GM18873 (cell line): Measurements from ENCODE around the gene NCF4.
A peak's percentile ranks its signal among the peaks of the same experiment; 100 is the strongest.

Experiments used
- ATAC-seq: cut with Tn5 transposase; IDR thresholded peaks from one replicate; pipeline ENCODE4 v1.9.1; 2021; ENCODE audit warnings: mild to moderate bottlenecking, moderate library complexity, moderate number of reproducible peaks; ENCODE audit not compliant: unreplicated experiment, low FRiP score

NCF4 gene

DNA sequence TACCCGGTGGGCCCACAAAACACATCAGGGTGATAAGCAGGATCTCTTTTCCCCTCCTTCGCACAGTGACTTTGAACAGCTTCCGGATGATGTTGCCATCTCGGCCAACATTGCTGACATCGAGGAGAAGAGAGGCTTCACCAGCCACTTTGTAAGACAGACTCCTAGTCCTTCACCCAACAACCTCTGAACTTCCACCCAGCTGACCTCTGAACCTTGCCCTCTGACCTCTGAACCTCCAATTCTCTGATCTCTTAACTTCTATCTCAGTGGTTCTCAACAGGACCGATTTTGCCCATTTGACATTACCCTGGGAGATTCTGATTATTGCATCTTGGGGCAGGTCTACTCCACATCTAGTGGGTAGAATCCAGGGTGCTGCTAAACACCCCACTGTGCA is 3.2 kb downstream of the NCF4 start:
- ATAC-seq, result no peak

DNA sequence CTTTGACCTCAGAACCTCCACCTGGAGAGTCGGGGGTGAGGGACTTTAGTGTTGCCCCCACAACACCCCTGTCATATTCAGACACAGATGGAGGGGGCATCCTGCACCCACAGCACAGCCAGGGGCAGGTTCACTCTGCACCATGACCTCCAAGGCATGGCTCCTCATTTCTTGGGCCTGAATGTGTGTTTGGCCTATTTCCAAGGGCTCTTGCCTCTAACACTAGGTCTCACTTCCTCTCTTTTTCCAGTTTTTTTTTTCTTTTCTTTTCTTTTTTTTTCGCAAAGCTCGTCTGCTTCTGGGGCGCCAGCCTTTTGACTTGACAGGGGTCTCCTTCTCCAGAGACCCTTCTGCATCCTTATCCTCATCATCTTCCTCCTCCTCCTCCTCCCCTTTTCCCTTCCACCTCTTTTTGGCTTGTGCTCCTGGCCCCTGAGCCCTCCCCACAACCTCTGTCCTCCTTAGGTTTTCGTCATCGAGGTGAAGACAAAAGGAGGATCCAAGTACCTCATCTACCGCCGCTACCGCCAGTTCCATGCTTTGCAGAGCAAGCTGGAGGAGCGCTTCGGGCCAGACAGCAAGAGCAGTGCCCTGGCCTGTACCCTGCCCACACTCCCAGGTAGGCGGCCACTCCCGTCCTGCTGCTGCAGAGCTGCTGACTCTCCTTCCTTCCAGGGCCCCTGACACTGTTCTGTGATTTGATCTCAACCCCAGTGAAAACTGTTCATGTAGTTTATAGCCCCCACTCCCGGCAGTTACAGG is 3.8 kb downstream of the NCF4 start:
- ATAC-seq, result no peak

GRCh38 chr22:36865346-36865745 is 4.5 kb downstream of the NCF4 start:
- ATAC-seq, result no peak

DNA sequence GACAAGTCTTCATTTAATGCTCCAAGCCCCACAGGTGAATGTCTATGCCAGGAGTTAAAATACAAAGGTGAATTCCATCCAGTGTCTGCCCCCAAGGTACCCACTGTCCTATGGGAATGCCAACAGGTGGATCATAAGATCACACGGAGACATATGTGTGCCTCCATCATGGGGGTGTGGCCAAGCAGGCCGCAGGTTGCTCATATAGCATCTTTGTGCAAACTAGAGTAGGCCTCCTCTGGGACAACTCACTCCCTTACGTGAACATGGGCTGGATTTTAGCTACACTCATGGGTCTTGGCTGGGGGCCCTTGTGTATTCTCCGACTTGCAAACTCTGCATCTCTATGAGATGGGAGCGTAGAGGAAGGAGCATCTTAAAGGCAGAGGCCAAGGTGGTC is 6.9 kb downstream of the NCF4 start:
- no peak for ATAC-seq

DNA sequence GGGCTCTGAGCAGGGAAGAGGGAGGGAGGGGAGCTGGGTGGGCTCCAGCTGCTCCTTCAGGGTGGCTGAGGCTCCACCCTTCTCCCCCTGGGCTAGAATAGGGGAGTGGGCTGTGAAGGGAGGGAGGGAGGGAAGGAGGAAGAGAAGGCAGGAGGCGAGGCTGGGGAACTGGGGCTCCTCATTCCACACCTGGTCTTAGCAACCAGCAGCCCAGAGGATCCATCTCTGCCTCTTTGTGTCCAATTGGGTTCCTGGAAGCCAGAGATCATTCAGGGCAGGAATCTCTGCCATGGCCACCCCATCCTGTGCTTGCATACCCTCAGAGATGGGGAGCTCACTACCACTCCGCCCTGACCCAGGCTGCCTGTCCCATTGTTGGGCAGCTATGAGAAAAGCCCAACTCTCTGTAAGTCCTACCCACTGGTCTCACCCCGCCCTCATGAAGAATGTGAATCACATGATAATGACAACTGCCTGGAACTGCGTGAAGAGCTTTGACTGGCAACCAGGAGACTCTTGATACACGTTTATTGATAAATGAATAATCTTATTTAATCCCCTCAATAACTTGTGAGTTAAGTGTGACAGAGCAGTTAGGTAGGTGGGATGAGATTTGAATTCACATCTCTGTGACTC is 7.9 kb downstream of the NCF4 start:
- ATAC-seq, result no peak

- no peak for ATAC-seq
These were observed 9.4 kb downstream of the NCF4 start for GRCh38 chr22:36870250-36870649.

DNA sequence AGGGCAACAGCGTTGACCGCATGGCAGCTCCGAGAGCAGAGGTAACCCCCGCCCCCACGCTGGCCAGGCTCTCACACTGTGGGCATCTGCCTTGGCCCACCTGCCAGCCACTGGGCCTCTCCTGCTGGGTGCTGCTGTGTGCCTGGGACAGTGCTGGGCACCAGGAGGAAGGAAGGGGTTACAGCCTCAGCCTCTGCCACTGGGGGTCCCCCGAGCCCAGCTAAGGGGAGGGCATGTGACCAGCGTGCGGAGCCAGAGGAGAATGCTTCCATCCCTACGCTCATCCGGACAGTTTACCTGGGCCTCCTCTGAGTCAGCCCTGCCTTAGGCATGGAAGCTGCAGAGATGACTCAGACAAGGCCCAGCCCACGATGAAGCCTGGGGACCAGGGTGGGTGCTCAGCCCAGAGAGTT is 10.9 kb downstream of the NCF4 start:
- ATAC-seq, result no peak

DNA sequence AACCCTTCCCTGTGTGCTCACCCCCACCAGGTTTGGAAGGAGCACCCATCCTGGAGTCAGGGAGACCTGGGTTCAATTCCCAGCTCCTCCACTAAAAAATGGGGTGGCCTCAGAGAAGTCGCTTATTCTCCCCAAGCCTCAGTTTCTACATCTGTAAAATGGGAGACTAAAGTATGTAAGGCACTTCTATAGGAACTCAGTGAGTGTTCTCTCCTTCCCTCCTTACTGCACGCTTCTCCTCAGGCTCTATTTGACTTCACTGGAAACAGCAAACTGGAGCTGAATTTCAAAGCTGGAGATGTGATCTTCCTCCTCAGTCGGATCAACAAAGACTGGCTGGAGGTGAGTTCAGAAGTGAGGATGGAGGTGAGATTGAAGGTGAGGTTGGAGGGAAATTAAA is 11.3 kb downstream of the NCF4 start:
- no peak for ATAC-seq

GRCh38 chr22:36872866-36873498 is 12.2 kb downstream of the NCF4 start:
- no peak for ATAC-seq

- peak; percentile 75 for ATAC-seq
These were observed 13.0 kb downstream of the NCF4 start for GRCh38 chr22:36873614-36874308.

DNA sequence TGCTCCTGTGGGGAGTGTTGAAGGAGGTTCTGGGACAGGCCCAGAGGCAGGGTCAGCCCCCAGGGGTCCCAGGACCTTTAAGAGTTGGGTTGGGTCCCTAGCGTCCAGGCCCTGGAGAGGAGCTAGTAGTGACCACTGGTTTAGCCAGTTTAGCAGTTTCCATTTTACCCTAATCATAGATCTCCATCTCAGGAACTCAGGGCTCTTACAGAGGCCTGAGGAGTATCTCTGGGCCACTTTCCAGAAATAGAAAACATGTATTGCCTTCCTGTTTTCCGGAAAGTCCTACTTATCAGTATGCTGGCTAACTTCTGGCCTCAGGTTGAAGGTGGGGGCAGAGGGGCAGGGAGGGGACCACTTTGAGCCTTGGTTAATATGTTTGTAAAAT is 13.5 kb downstream of the NCF4 start:
- no peak for ATAC-seq

GRCh38 chr22:36874736-36875135 is 13.9 kb downstream of the NCF4 start:
- no peak for ATAC-seq

- ATAC-seq, result no peak
These were observed 14.9 kb downstream of the NCF4 start for GRCh38 chr22:36875741-36876140.

GRCh38 chr22:36879775-36880174 is 19.0 kb downstream of the NCF4 start:
- no peak for ATAC-seq

GRCh38 chr22:36881504-36882245 is 20.9 kb downstream of the NCF4 start:
- no peak for ATAC-seq

GRCh38 chr22:36884349-36885158 is 23.7 kb downstream of the NCF4 start:
- ATAC-seq, result no peak

GRCh38 chr22:36885474-36885873 is 24.7 kb downstream of the NCF4 start:
- no peak for ATAC-seq

DNA sequence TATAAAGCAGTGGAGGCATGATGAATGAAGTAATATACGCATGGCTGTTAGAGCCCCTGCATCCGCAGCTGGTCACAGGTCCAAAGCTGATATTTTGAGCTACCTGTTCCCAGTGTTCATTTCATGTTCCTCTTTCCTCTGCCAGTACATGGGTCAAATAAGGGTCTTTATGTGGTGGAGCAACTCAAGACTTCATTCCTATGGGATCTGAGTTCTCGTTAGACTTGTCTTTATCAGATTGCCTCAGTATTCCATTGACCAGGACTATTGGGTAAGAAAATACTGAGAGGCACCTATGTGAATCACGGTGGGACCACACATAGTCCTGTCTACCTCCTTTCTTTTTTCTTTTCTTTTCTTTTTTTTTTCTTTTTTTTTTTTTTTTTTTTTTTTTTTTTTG is 25.2 kb downstream of the NCF4 start:
- no peak for ATAC-seq

DNA sequence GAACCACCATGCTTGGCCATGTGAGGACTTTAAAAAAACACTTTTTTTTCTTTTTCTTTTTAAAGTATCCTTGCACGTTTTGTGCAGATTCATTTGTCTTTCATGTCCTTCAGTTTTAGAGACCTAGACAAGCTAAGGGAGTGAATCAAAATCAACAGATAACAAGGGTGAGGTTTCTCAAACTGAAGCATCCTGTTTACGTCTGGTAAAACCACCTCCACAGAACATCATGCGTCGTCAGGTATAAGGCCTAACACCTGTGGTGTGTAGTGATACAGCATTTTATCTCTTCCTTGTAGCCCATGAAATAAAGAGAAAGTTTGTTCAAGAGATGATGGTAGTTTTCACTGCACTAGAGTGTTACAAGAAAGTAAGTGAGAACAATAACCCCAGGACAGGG is 26.4 kb downstream of the NCF4 start:
- ATAC-seq, result no peak

- ATAC-seq, result no peak
These were observed 30.8 kb downstream of the NCF4 start for GRCh38 chr22:36891646-36892045.
